DOHH2 (cell line): ENCODE results near the gene SPNS1.
A peak's percentile ranks its signal among the peaks of the same experiment; 100 is the strongest.

Experiments
- H3F3A ChIP-seq: fragments of 200-600 bp; sonication (generic), shearing (Covaris generic); 2 replicates; pipeline ENCODE4 v1.6.0; 2016; ENCODE audit warnings: antibody characterized with exemption, mild to moderate bottlenecking; ENCODE audit not compliant: control insufficient read depth, insufficient read depth
- H3K27ac ChIP-seq: fragments of 200-600 bp; sonication (generic); 2 replicates; pipeline ENCODE4 v1.5.1; 2014; ENCODE audit warnings: low read depth, mild to moderate bottlenecking, low read length, moderate library complexity
- H3K27me3 ChIP-seq: fragments of 200-600 bp; sonication (generic); 2 replicates; pipeline ENCODE4 v1.6.1; 2014; ENCODE audit warnings: mild to moderate bottlenecking, low read length, mixed read lengths; ENCODE audit not compliant: control insufficient read depth
- H3K36me3 ChIP-seq: fragments of 200-600 bp; sonication (generic); 2 replicates; pipeline ENCODE4 v1.6.1; 2014; ENCODE audit warnings: mild to moderate bottlenecking, low read length, moderate library complexity, mixed read lengths; ENCODE audit not compliant: control insufficient read depth
- H3K4me1 ChIP-seq: fragments of 200-600 bp; sonication (generic); 2 replicates; pipeline ENCODE4 v1.6.1; 2014; ENCODE audit warnings: mild to moderate bottlenecking, low read length, mixed read lengths; ENCODE audit not compliant: control insufficient read depth
- H3K4me2 ChIP-seq: fragments of 200-600 bp; sonication (generic); 2 replicates; pipeline ENCODE4 v1.6.0; 2014; ENCODE audit warnings: mild to moderate bottlenecking, low read length, moderate library complexity
- H3K4me3 ChIP-seq: fragments of 200-600 bp; sonication (generic); 2 replicates; pipeline ENCODE4 v1.5.1; 2014; ENCODE audit warnings: mild to moderate bottlenecking, low read length, mixed read lengths
- H3K79me2 ChIP-seq: fragments of 200-600 bp; sonication (generic); 2 replicates; pipeline ENCODE4 v1.6.1; 2014; ENCODE audit warnings: mild to moderate bottlenecking, low read length, mixed read lengths; ENCODE audit not compliant: control insufficient read depth
- H3K9me2 ChIP-seq: fragments of 200-600 bp; sonication (generic); replicated peaks from 2 replicates; pipeline ENCODE4 v1.6.1; 2014; ENCODE audit warnings: mild to moderate bottlenecking, low read length, mixed read lengths; ENCODE audit not compliant: control insufficient read depth
- H3K9me3 ChIP-seq: fragments of 200-600 bp; sonication (generic); 2 replicates; pipeline ENCODE4 v1.6.1; 2014; ENCODE audit warnings: antibody characterized with exemption, low read length, mixed read lengths; ENCODE audit not compliant: control insufficient read depth, insufficient read depth
- H4K20me1 ChIP-seq: fragments of 200-600 bp; sonication (generic); 2 replicates; pipeline ENCODE4 v1.6.0; 2014; ENCODE audit warnings: low read depth, mild to moderate bottlenecking, antibody characterized with exemption, low read length, moderate library complexity; ENCODE audit not compliant: control insufficient read depth, insufficient read depth
- CTCF ChIP-seq: fragments of 200-600 bp; sonication (generic); IDR thresholded peaks from one replicate; pipeline ENCODE4 v1.5.1; 2014; ENCODE audit warnings: antibody characterized with exemption, mild to moderate bottlenecking, low read depth, low read length; ENCODE audit not compliant: poor library complexity, severe bottlenecking
- EZH2phosphoT487 ChIP-seq: fragments of 200-600 bp; sonication (generic); IDR thresholded peaks from 2 replicates; pipeline ENCODE4 v1.6.1; 2017; ENCODE audit warnings: borderline replicate concordance, mild to moderate bottlenecking, antibody characterized with exemption, low read length, moderate library complexity, mixed read lengths

SPNS1 gene

GRCh38 chr16:28932339-28933141 is 42.0 kb upstream of the SPNS1 start:
- H3K79me2 ChIP-seq = peaks cover 47% of the 10 kb centered on the region
- peak overlapping the region; percentile 96 for H3K4me2 ChIP-seq
- TF ChIP-seq EZH2phosphoT487 (no peak), CTCF (peak; percentile 35)
- no peaks in the 10 kb centered on the region for H3K27me3 ChIP-seq
- peak overlapping the region; percentile 97 for H3K4me3 ChIP-seq
- H4K20me1 ChIP-seq = peaks cover 11% of the 10 kb centered on the region; the same call in 1 of the 2 replicates
- peak overlapping the region; percentile 99 for H3K27ac ChIP-seq
- peaks cover 40% of the 10 kb centered on the region for H3F3A ChIP-seq
- no peaks in the 10 kb centered on the region for H3K9me2 ChIP-seq
- peaks cover 58% of the 10 kb centered on the region for H3K36me3 ChIP-seq
- H3K9me3 ChIP-seq = no peaks in the 10 kb centered on the region; the same call in 1 of the 2 replicates
- H3K4me1 ChIP-seq = peaks cover 64% of the 10 kb centered on the region

GRCh38 chr16:28933171-28933570 is 41.4 kb upstream of the SPNS1 start:
- Histone ChIP-seq H4K20me1 (peaks cover 11% of the 10 kb centered on the region; the same call in 1 of the 2 replicates), H3K4me2 (peak overlapping the region; percentile 96), H3K36me3 (peaks cover 65% of the 10 kb centered on the region), H3K27ac (peak overlapping the region; percentile 99), H3K27me3 (no peaks in the 10 kb centered on the region), H3K79me2 (peaks cover 47% of the 10 kb centered on the region), H3K9me3 (no peaks in the 10 kb centered on the region; the same call in 1 of the 2 replicates), H3K4me1 (peaks cover 58% of the 10 kb centered on the region), H3K4me3 (peak overlapping the region; percentile 97), H3K9me2 (no peaks in the 10 kb centered on the region), H3F3A (peaks cover 37% of the 10 kb centered on the region)
- no peak for TF ChIP-seq CTCF
- TF ChIP-seq EZH2phosphoT487 = no peak

GRCh38 chr16:28935346-28935745 is 39.2 kb upstream of the SPNS1 start:
- Histone ChIP-seq H3K4me1 (peaks cover 47% of the 10 kb centered on the region), H3K4me2 (no peak overlapping the region), H3F3A (peaks cover 34% of the 10 kb centered on the region), H3K27ac (no peak overlapping the region), H3K9me3 (no peaks in the 10 kb centered on the region; the same call in 1 of the 2 replicates), H4K20me1 (peaks cover 11% of the 10 kb centered on the region; the same call in 1 of the 2 replicates), H3K9me2 (no peaks in the 10 kb centered on the region), H3K27me3 (no peaks in the 10 kb centered on the region), H3K4me3 (no peak overlapping the region), H3K36me3 (peaks cover 81% of the 10 kb centered on the region), H3K79me2 (peaks cover 47% of the 10 kb centered on the region)
- no peak for TF ChIP-seq EZH2phosphoT487
- no peak for TF ChIP-seq CTCF
